ENCODE measurements around the gene TEX264.

DNA sequence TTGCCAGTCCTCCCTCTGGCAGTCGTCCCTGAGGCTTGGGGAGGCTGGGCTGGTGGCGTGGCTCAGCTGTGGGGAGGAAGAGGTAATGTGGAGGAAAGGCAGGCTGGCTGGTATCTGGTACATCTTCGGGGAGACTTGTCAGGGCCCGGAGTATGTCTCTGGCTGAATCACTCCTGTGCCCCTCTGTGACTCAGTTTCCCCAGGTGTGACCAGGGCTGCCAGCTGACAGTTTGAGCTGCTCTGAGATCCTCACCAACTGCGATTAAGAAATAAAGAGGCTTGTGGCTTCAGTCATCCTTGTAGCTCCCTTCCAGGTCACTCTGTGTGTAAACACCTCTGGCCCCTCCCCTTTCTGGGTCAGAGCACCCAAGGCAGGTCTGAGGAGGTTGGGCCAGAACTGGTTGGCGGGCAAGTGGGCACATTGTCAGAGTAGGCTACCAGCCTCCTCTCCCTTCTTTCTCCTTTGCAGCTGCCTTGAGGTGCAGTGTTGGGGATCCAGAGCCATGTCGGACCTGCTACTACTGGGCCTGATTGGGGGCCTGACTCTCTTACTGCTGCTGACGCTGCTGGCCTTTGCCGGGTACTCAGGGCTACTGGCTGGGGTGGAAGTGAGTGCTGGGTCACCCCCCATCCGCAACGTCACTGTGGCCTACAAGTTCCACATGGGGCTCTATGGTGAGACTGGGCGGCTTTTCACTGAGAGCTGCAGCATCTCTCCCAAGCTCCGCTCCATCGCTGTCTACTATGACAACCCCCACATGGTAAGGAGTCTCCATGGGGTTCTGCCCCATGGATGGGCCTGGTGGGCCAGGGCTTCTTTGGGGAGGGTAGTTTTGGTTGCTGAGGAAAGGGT lies 3.0 kb downstream of the TEX264 start:
- TF ChIP-seq, protein P1, sequence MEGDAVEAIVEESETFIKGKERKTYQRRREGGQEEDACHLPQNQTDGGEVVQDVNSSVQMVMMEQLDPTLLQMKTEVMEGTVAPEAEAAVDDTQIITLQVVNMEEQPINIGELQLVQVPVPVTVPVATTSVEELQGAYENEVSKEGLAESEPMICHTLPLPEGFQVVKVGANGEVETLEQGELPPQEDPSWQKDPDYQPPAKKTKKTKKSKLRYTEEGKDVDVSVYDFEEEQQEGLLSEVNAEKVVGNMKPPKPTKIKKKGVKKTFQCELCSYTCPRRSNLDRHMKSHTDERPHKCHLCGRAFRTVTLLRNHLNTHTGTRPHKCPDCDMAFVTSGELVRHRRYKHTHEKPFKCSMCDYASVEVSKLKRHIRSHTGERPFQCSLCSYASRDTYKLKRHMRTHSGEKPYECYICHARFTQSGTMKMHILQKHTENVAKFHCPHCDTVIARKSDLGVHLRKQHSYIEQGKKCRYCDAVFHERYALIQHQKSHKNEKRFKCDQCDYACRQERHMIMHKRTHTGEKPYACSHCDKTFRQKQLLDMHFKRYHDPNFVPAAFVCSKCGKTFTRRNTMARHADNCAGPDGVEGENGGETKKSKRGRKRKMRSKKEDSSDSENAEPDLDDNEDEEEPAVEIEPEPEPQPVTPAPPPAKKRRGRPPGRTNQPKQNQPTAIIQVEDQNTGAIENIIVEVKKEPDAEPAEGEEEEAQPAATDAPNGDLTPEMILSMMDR (IDR thresholded peaks at IDR 0.05): no peak
- TF ChIP-seq EP300 (IDR thresholded peaks at IDR 0.05) (no peak), POLR2A (IDR thresholded peaks at IDR 0.05; ENCODE audit: low read depth) (no peak), POLR2AphosphoS5 (IDR thresholded peaks at IDR 0.05) (no peak)
